IPS-18a (cell line): ENCODE data around the gene FAM111A.

Experiments
- H3K27ac ChIP-seq: one replicate; pipeline ENCODE4 v1.5.1; 2013; ENCODE audit warnings: low read length
- H3K27me3 ChIP-seq: one replicate; pipeline ENCODE4 v1.6.1; 2013; ENCODE audit warnings: mild to moderate bottlenecking, low read length; ENCODE audit not compliant: control insufficient read depth, insufficient read depth
- H3K36me3 ChIP-seq: one replicate; pipeline ENCODE4 v1.6.1; 2013; ENCODE audit warnings: low read depth, low read length; ENCODE audit not compliant: control insufficient read depth
- H3K4me1 ChIP-seq: one replicate; pipeline ENCODE4 v1.6.1; 2013; ENCODE audit warnings: low read depth, low read length; ENCODE audit not compliant: control insufficient read depth
- H3K4me3 ChIP-seq: one replicate; pipeline ENCODE4 v1.5.1; 2013; ENCODE audit warnings: low read length
- H3K9ac ChIP-seq: one replicate; pipeline ENCODE4 v1.6.1; 2013; ENCODE audit warnings: mild to moderate bottlenecking, low read length, moderate library complexity
- H3K9me3 ChIP-seq: one replicate; pipeline ENCODE4 v1.6.1; 2013; ENCODE audit warnings: low read depth, low read length; ENCODE audit not compliant: control insufficient read depth

Gene FAM111A

DNA sequence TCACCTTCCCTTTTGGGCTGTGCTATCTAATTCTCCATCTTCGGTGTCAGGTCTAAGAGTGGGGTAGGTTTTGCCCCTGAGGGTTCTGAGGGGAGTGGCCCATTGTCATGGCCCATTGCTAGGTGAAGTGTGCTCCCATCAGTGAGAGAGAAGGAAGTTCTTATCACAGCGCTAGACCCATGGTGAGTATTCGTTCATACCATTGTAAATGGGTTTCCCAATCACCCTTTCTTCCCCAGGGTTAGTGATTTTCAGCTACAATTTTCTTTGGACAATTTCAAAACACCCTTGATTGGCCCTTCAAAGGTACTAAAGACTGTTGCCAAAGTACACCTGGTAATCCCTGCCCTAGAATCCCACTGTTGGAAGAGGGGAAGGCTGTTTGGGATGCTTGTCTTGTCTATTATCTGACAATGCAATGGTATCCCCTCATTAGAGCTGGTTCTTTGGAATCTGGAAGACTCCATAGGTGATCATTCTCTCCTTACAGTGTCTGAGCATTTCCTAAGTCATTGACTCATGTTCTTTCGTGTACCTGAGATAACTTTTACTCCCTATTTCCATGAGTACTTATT lies 49.9 kb downstream of the FAM111A start:
- no peaks in the 10 kb centered on the region for H3K4me1 ChIP-seq
- no peaks in the 10 kb centered on the region for H3K27me3 ChIP-seq
- no peaks in the 10 kb centered on the region for H3K9me3 ChIP-seq
- H3K36me3 ChIP-seq, result peaks cover 75% of the 10 kb centered on the region
- H3K4me3 ChIP-seq, result no peak overlapping the region
- H3K27ac ChIP-seq, result no peak overlapping the region
- H3K9ac ChIP-seq, result no peak overlapping the region

DNA sequence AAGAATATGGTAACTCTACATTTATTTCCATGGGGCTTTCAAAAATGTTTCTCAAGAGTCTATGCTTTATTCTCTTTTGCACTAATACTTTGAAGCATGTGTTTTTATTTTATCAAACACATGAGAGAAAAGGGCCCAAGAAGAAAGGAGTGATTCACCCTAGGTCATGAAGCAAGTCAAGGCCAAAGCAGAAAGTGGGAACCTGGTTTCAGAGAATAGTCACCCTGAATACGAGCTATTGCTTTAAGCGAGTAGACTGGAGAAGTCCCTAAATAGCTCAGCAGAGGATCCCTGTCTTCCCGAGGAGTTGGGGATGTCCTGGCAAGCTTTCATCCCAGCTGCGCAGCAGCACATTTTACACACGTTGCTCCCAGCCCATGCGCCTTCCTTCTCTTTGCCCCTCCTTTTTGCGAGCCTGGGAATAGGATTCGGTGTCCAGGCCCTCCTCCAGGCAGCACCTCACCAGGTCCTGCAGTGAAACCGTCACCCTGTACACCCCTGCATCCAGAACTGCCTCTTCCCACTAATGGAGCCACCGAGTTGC lies 51.0 kb downstream of the FAM111A start:
- Histone ChIP-seq H3K27ac (no peak overlapping the region), H3K4me3 (no peak overlapping the region), H3K27me3 (no peaks in the 10 kb centered on the region), H3K9me3 (no peaks in the 10 kb centered on the region), H3K9ac (no peak overlapping the region), H3K4me1 (no peaks in the 10 kb centered on the region), H3K36me3 (peaks cover 78% of the 10 kb centered on the region)

GRCh38 chr11:59195586-59195985 lies 52.9 kb downstream of the FAM111A start:
- H3K36me3 ChIP-seq, result peaks cover 78% of the 10 kb centered on the region
- no peak overlapping the region for H3K27ac ChIP-seq
- H3K27me3 ChIP-seq, result no peaks in the 10 kb centered on the region

GRCh38 chr11:59196777-59197176 lies 54.1 kb downstream of the FAM111A start:
- no peaks in the 10 kb centered on the region for H3K27me3 ChIP-seq
- peaks cover 70% of the 10 kb centered on the region for H3K36me3 ChIP-seq
- no peak overlapping the region for H3K4me3 ChIP-seq
- no peaks in the 10 kb centered on the region for H3K9me3 ChIP-seq
- H3K9ac ChIP-seq, result no peak overlapping the region
- H3K4me1 ChIP-seq, result no peaks in the 10 kb centered on the region
- H3K27ac ChIP-seq, result no peak overlapping the region

More at GRCh38 chr11:59195586-59195985, 52.9 kb downstream of the FAM111A start:
- no peak overlapping the region for H3K4me3 ChIP-seq
- no peaks in the 10 kb centered on the region for H3K9me3 ChIP-seq
- H3K9ac ChIP-seq, result no peak overlapping the region
- H3K4me1 ChIP-seq, result no peaks in the 10 kb centered on the region

GRCh38 chr11:59197991-59198390 lies 55.3 kb downstream of the FAM111A start:
- peaks cover 66% of the 10 kb centered on the region for H3K36me3 ChIP-seq
- no peaks in the 10 kb centered on the region for H3K27me3 ChIP-seq
- H3K4me1 ChIP-seq, result no peaks in the 10 kb centered on the region
- H3K9me3 ChIP-seq, result no peaks in the 10 kb centered on the region
- H3K9ac ChIP-seq, result no peak overlapping the region
- H3K4me3 ChIP-seq, result no peak overlapping the region
- no peak overlapping the region for H3K27ac ChIP-seq

GRCh38 chr11:59198726-59199125 lies 56.1 kb downstream of the FAM111A start:
- Histone ChIP-seq H3K27me3 (no peaks in the 10 kb centered on the region), H3K36me3 (peaks cover 64% of the 10 kb centered on the region), H3K27ac (no peak overlapping the region), H3K4me3 (no peak overlapping the region), H3K9me3 (no peaks in the 10 kb centered on the region), H3K4me1 (no peaks in the 10 kb centered on the region), H3K9ac (no peak overlapping the region)

DNA sequence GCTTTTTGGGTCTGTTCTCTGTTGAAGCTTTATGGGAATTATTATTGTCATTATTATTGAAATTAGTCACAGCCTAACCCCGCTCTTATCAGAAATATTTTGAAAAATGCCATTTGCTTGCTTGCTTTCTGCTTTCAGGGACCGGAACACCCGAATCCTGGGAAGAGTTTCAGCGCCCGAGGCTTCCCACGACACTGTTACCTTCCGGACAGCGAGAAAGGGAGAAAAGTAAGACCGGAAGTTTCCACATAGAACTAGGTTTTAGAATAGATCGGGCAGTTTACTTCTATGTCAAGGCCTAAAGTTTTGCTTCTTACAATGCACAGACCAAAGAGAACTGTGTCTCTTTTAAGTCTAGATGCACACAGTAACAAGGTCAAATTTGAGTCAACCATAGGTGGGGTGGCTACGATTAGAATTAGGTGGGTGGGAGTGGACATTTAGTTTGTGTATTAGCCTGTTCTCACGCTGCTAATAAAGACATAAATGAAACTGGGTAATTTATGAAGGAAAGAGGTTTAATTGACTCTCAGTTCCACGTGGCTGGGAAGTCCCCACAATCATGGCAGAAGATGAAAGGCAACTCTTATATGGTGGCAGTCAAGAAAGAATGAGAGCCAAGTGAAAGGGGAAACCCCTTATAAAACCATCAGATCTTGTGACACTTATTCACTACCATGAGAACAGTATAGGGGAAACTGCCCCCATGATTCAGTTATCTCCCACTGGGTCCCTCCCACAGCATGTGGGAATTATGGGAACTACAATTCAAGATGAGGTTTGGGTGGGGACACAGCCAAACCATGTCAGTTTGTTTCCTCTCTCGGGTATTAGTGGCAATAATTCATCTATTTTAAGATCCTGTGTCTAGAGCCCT lies 57.1 kb downstream of the FAM111A start:
- no peak overlapping the region for H3K4me3 ChIP-seq
- H3K27ac ChIP-seq, result no peak overlapping the region
- no peaks in the 10 kb centered on the region for H3K27me3 ChIP-seq
- no peaks in the 10 kb centered on the region for H3K9me3 ChIP-seq
- no peak overlapping the region for H3K9ac ChIP-seq
- no peaks in the 10 kb centered on the region for H3K4me1 ChIP-seq
- peaks cover 58% of the 10 kb centered on the region for H3K36me3 ChIP-seq

DNA sequence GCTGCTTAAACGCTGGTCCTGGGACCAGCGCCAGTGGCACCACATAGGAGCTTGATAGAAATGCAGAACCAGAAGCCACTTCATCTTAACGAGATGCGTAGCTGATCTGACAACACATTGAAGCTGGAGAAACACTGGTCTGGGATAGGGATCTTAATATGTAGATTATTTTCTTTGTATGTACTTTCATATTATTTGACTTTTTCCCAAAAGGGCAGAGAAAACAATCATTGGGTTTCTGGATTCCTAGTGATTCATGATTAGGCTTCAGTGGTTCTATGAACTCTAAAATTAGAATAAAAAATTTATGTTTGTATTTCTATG lies 57.7 kb downstream of the FAM111A start:
- H3K4me3 ChIP-seq, result no peak overlapping the region
- no peaks in the 10 kb centered on the region for H3K27me3 ChIP-seq
- H3K9ac ChIP-seq, result no peak overlapping the region
- H3K9me3 ChIP-seq, result no peaks in the 10 kb centered on the region
- H3K27ac ChIP-seq, result no peak overlapping the region
- peaks cover 58% of the 10 kb centered on the region for H3K36me3 ChIP-seq
- no peaks in the 10 kb centered on the region for H3K4me1 ChIP-seq

DNA sequence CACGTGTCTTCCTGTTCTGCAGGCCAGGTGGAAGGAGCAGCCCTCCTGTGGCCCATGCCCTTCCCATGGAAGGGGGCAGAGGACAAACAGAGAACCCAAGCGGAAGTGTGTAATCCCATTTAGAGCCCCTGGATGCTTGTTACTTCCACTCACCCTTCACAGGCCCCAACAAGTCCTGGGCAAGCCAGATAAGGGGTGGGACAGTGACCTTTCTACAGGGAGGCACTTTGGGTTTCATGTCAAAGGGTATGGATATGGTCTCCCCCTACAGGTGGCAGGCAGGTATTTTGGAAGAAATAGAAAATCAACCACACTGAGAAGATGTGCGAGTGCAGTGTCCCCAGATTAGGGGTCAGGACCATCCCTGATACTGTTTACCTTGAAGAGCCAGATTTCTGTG lies 58.7 kb downstream of the FAM111A start:
- H3K9me3 ChIP-seq, result no peaks in the 10 kb centered on the region
- peaks cover 54% of the 10 kb centered on the region for H3K36me3 ChIP-seq
- H3K27me3 ChIP-seq, result no peaks in the 10 kb centered on the region
- H3K27ac ChIP-seq, result no peak overlapping the region
- H3K4me3 ChIP-seq, result no peak overlapping the region
- no peaks in the 10 kb centered on the region for H3K4me1 ChIP-seq
- H3K9ac ChIP-seq, result no peak overlapping the region
